Upper lobe of right lung (tissue), 1 donor: Measurements from ENCODE around the gene SI. TPM values are rescaled to one million over a fixed set of nuclear protein-coding genes. Genes with fewer than 3 reads are reported as not detected.
"Not testable (repeated sequence)": the region's sequence is repeated elsewhere in the genome, so short reads cannot be mapped to it uniquely, and the experiment has no call there.

ENCODE experiments used
- ATAC-seq: fragments of 200-7000 bp; cut with Tn5 transposase; one replicate; pipeline ENCODE4 v1.9.1; 2020; ENCODE audit warnings: mild to moderate bottlenecking, moderate library complexity
- DNase-seq: peaks from one replicate; pipeline ENCODE4 v3.0.0-alpha.2; 2020
- H3K27ac ChIP-seq: fragments of 200-600 bp; one replicate; pipeline ENCODE4 v1.8.0; 2022
- H3K27me3 ChIP-seq: fragments of 200-600 bp; one replicate; pipeline ENCODE4 v1.8.0; 2022; ENCODE audit warnings: mild to moderate bottlenecking
- H3K36me3 ChIP-seq: fragments of 200-600 bp; one replicate; pipeline ENCODE4 v1.8.0; 2022
- H3K4me1 ChIP-seq: fragments of 200-600 bp; one replicate; pipeline ENCODE4 v1.8.0; 2022
- H3K4me3 ChIP-seq: fragments of 200-600 bp; one replicate; pipeline ENCODE4 v1.8.0; 2022; ENCODE audit warnings: mild to moderate bottlenecking
- H3K9me3 ChIP-seq: fragments of 200-600 bp; one replicate; pipeline ENCODE4 v1.8.0; 2022
- intact Hi-C: fragments of 100-400 bp; cut with DNase I; formaldehyde crosslinking; loops from one replicate; pipeline ENCODE4 v1.11.0; 2022
- total RNA-seq: library from RNA; stranded (reverse); fragmentation: NEBNext Ultra II Directional; extraction: Animal tissue kit (Norgen Biotek cat#: 25700); gene quantifications from one replicate; pipeline ENCODE4 v1.2.1, GENCODE V29; 2021
- TF ChIP-seq, protein P1 (sequence below): fragments of 200-600 bp; IDR thresholded peaks from one replicate; pipeline ENCODE4 v1.8.0; 2022; ENCODE audit warnings: antibody characterized with exemption
- donor health status: DM: no; HTN: yes; CAD: no; lungs with severe emphysema.

The SI gene
- total RNA-seq, 1 donor from 2014 or later, result not detected

DNA sequence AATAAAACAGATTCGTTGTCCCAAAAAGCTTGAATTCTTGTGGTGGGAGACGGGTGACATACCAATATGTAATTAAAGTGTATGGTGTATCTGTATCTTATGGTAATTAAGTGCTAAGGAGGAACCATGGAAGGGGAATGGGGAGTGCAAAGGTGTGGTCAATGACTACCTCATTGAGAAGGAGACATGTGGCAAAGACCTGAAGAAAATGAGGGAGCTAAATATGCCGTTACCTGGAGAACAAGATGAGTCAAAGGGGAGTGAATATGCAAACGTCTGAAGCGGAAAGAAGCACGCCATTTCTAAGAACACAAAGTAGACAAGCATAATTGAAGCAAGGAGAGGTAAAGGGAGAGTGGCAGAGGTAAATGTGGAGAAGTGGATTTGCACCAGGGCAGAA lies 115.7 kb downstream of the SI start:
- H3K9me3 ChIP-seq, result no peaks in the 10 kb centered on the region
- TF ChIP-seq, protein P1, sequence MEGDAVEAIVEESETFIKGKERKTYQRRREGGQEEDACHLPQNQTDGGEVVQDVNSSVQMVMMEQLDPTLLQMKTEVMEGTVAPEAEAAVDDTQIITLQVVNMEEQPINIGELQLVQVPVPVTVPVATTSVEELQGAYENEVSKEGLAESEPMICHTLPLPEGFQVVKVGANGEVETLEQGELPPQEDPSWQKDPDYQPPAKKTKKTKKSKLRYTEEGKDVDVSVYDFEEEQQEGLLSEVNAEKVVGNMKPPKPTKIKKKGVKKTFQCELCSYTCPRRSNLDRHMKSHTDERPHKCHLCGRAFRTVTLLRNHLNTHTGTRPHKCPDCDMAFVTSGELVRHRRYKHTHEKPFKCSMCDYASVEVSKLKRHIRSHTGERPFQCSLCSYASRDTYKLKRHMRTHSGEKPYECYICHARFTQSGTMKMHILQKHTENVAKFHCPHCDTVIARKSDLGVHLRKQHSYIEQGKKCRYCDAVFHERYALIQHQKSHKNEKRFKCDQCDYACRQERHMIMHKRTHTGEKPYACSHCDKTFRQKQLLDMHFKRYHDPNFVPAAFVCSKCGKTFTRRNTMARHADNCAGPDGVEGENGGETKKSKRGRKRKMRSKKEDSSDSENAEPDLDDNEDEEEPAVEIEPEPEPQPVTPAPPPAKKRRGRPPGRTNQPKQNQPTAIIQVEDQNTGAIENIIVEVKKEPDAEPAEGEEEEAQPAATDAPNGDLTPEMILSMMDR, result no peak
- H3K4me1 ChIP-seq, result no peaks in the 10 kb centered on the region
- no peak overlapping the region for H3K27ac ChIP-seq
- H3K4me3 ChIP-seq, result no peak overlapping the region
- DNase-seq (no peak), ATAC-seq (no peak)
- H3K36me3 ChIP-seq, result no peaks in the 10 kb centered on the region
- intact Hi-C loops, result no loop called here
- no peaks in the 10 kb centered on the region for H3K27me3 ChIP-seq

DNA sequence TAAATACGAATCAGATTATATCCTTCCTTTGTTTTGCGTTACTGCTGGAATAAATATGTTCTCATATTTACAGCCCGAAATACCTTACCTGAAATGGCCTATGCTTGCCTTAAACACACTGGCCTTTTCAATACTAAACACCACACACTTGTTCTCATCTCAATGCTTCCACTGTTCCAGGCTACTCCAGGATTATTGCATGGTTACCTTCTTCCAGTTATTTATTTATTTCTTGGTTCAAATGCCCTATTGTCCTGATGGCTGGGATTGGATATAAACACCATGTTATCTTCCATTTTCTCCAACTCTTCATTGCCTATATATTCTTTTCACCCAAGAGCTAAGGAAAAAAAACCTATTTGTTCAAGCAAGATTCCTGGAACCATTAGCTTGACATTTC lies 125.3 kb downstream of the SI start:
- TF ChIP-seq, protein P1, result no peak
- no peak for DNase-seq
- Histone ChIP-seq H3K9me3 (no peaks in the 10 kb centered on the region), H3K4me1 (no peaks in the 10 kb centered on the region), H3K4me3 (no peak overlapping the region), H3K27me3 (no peaks in the 10 kb centered on the region), H3K36me3 (no peaks in the 10 kb centered on the region), H3K27ac (no peak overlapping the region)
- no peak for ATAC-seq
- intact Hi-C loops, result no loop called here

DNA sequence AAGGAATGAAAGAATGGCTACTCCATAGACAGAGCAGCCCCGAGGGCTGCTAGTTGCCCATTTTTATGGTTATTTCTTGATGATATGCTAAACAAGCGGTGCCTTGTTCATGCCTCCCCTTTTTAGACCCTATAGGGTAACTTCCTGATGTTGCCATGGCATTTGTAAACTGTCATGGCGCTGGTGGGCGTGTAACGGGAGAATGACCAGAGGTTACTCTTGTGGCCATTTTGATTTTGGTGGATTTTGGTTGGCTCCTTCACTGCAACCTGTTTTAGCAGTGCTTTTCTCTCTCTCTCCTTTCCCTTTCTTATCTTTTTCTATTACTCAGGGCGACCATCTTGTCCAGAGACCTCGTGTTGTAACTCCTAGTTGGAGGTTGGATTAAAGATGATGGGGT lies 126.9 kb downstream of the SI start:
- H3K9me3 ChIP-seq, H3K4me3 ChIP-seq, DNase-seq, H3K27ac ChIP-seq, intact Hi-C loops, H3K27me3 ChIP-seq, H3K4me1 ChIP-seq, ATAC-seq, H3K36me3 ChIP-seq: not testable (repeated sequence)

DNA sequence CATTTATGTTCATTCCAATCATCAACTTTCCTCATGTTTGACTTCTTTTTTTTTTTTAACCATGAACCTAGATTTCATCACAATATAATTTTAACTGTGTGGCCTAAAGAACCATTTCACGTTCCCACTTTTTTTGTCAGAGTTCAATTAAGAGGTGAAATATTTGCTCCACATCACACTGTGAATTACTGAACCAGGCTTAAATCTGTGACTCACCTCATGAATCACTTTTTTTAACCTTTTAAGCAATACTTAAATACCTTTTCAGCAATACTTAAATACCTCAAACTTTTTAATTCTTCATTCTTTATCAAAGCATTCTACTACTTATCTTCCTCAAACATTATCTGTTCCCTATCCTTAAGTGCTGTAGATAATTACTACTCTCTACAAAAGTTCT lies 137.6 kb downstream of the SI start:
- TF ChIP-seq, protein P1, result no peak
- Histone ChIP-seq H3K4me3 (no peak overlapping the region), H3K27ac (no peak overlapping the region), H3K9me3 (no peaks in the 10 kb centered on the region), H3K27me3 (no peaks in the 10 kb centered on the region), H3K36me3 (no peaks in the 10 kb centered on the region), H3K4me1 (no peaks in the 10 kb centered on the region)
- intact Hi-C loops, result no loop called here
- DNase-seq (no peak), ATAC-seq (no peak)

DNA sequence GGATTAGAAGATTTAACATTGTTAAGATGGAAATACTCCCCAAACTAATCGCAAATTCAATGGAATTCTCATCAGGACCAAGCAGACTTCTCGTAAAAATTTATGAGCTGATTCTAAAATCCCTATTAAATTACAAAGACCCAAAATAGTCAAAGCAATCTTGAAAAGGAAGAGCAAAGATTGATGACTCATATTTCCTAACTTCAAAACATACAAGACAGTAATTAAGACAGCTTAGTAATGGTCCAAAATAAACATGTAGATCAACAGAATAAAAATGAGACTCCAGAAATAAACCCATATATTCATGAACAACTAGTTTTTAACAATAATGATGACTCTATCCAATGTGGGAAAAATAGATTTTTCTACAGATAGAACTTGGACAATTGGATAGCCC lies 148.7 kb downstream of the SI start:
- no peak for ATAC-seq
- Histone ChIP-seq H3K27ac (no peak overlapping the region), H3K4me1 (no peaks in the 10 kb centered on the region), H3K27me3 (no peaks in the 10 kb centered on the region), H3K4me3 (no peak overlapping the region), H3K36me3 (no peaks in the 10 kb centered on the region), H3K9me3 (no peaks in the 10 kb centered on the region)
- TF ChIP-seq, protein P1, result no peak
- intact Hi-C loops, result no loop called here
- DNase-seq, result no peak

Other genes starting within 250 kb of the SI start
- 0.09 TPM for gene SLITRK3, start 117.9 kb upstream of the SI start, total RNA-seq